Measurements from ENCODE around the gene TRIO.

TRIO gene

DNA sequence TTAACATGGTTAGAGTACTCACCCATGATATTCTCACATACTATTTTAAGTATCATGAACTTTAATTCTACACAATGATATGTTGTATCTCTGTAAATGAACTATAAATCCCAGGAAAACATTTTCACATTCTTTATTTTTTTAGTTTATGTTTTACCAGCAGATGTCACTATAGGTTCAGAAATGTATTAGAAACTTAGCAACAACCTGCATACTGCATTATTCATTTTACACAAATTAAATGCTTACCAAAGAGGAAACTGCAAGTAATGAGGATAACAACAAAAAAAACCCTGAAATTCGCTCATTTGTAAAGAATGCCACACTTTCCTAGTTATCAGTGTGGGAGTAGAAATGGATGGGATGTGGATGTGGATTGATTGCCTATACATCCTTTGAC, 221.0 kb downstream of the TRIO start:
- Histone ChIP-seq H2BK120ac (ENCODE audit: insufficient read depth, low read length, poor library complexity) (no peak overlapping the region), H2AFZ (ENCODE audit: insufficient read depth, low read length, poor library complexity) (no peak overlapping the region), H3K4ac (ENCODE audit: low read depth, low read length) (no peak overlapping the region), H3K18ac (ENCODE audit: low read length) (no peak overlapping the region), H3K14ac (ENCODE audit: low read length) (no peak overlapping the region), H2BK5ac (ENCODE audit: low read depth, low read length, poor library complexity) (no peak overlapping the region), H3K79me1 (ENCODE audit: low read length) (no peaks in the 10 kb centered on the region), H4K12ac (ENCODE audit: low read depth, low read length) (no peak overlapping the region), H3K9ac (ENCODE audit: low read length) (no peak overlapping the region), H2BK12ac (ENCODE audit: low read length) (no peak overlapping the region), H3K4me3 (ENCODE audit: low read depth, low read length) (no peak overlapping the region), H3K4me1 (ENCODE audit: control insufficient read depth in 1 of 2, insufficient read depth in 2 of 2, low read length in 2 of 2) (no peaks in the 10 kb centered on the region), H3K9me3 (ENCODE audit: insufficient read depth, low read depth, low read length) (no peaks in the 10 kb centered on the region), H3K27me3 (ENCODE audit: insufficient read depth, low read length) (no peaks in the 10 kb centered on the region), H2AK5ac (ENCODE audit: low read length) (no peak overlapping the region), H3K79me2 (ENCODE audit: control insufficient read depth, insufficient read depth, low read length, poor library complexity) (no peaks in the 10 kb centered on the region), H3K27ac (ENCODE audit: low read depth, low read length) (no peak overlapping the region), H4K8ac (ENCODE audit: low read depth, low read length) (no peak overlapping the region), H3K4me2 (ENCODE audit: low read length) (no peak overlapping the region), H3K23ac (ENCODE audit: low read length) (no peak overlapping the region), H4K91ac (ENCODE audit: low read depth, low read length) (no peak overlapping the region), H3K36me3 (ENCODE audit: control insufficient read depth in 1 of 2, insufficient read depth in 2 of 2, low read length in 2 of 2) (peaks cover 49 to 63% of the 10 kb centered on the region in 2 experiments)
- peak in 1 of 2 donors; percentile 9 for DNase-seq
- WGBS (ENCODE audit: extremely low coverage, insufficient coverage, insufficient read length), result no CpG with 5 or more reads among the region's 1 CpG

GRCh38 chr5:14364576-14365472, 221.7 kb downstream of the TRIO start:
- H4K91ac ChIP-seq (ENCODE audit: low read depth, low read length), result no peak overlapping the region
- no peaks in the 10 kb centered on the region for H3K79me1 ChIP-seq (ENCODE audit: low read length)
- H3K4me1 ChIP-seq (ENCODE audit: control insufficient read depth in 1 of 2, insufficient read depth in 2 of 2, low read length in 2 of 2), result no peaks in the 10 kb centered on the region
- H3K27me3 ChIP-seq (ENCODE audit: insufficient read depth, low read length), result no peaks in the 10 kb centered on the region
- H3K27ac ChIP-seq (ENCODE audit: low read depth, low read length), result no peak overlapping the region
- H2BK12ac ChIP-seq (ENCODE audit: low read length), result no peak overlapping the region
- DNase-seq, result peak; percentile 47 to 77
- peaks cover 48 to 63% of the 10 kb centered on the region in 2 experiments for H3K36me3 ChIP-seq (ENCODE audit: control insufficient read depth in 1 of 2, insufficient read depth in 2 of 2, low read length in 2 of 2)
- no peak overlapping the region for H3K9ac ChIP-seq (ENCODE audit: low read length)
- no peak overlapping the region for H3K18ac ChIP-seq (ENCODE audit: low read length)
- H2AK5ac ChIP-seq (ENCODE audit: low read length), result no peak overlapping the region
- no peak overlapping the region for H3K4me3 ChIP-seq (ENCODE audit: low read depth, low read length)
- no peak overlapping the region for H4K8ac ChIP-seq (ENCODE audit: low read depth, low read length)
- no peak overlapping the region for H3K23ac ChIP-seq (ENCODE audit: low read length)
- H2AFZ ChIP-seq (ENCODE audit: insufficient read depth, low read length, poor library complexity), result no peak overlapping the region
- no peak overlapping the region for H2BK120ac ChIP-seq (ENCODE audit: insufficient read depth, low read length, poor library complexity)
- H3K4me2 ChIP-seq (ENCODE audit: low read length), result no peak overlapping the region
- no peaks in the 10 kb centered on the region for H3K79me2 ChIP-seq (ENCODE audit: control insufficient read depth, insufficient read depth, low read length, poor library complexity)
- no peak overlapping the region for H4K12ac ChIP-seq (ENCODE audit: low read depth, low read length)
- no peak overlapping the region for H3K14ac ChIP-seq (ENCODE audit: low read length)
- H3K4ac ChIP-seq (ENCODE audit: low read depth, low read length), result no peak overlapping the region
- no peaks in the 10 kb centered on the region for H3K9me3 ChIP-seq (ENCODE audit: insufficient read depth, low read depth, low read length)
- H2BK5ac ChIP-seq (ENCODE audit: low read depth, low read length, poor library complexity), result no peak overlapping the region
- WGBS (ENCODE audit: extremely low coverage, insufficient coverage, insufficient read length), result no CpG with 5 or more reads among the region's 12 CpGs

- no peak overlapping the region for H4K8ac ChIP-seq (ENCODE audit: low read depth, low read length)
- no peak overlapping the region for H2BK12ac ChIP-seq (ENCODE audit: low read length)
- no peak overlapping the region for H3K9ac ChIP-seq (ENCODE audit: low read length)
- H2AFZ ChIP-seq (ENCODE audit: insufficient read depth, low read length, poor library complexity), result no peak overlapping the region
- DNase-seq, result no peak
- H4K12ac ChIP-seq (ENCODE audit: low read depth, low read length), result no peak overlapping the region
- H3K4ac ChIP-seq (ENCODE audit: low read depth, low read length), result no peak overlapping the region
- no peak overlapping the region for H4K91ac ChIP-seq (ENCODE audit: low read depth, low read length)
- H3K27me3 ChIP-seq (ENCODE audit: insufficient read depth, low read length), result no peaks in the 10 kb centered on the region
- no peak overlapping the region for H3K14ac ChIP-seq (ENCODE audit: low read length)
- no peaks in the 10 kb centered on the region for H3K79me2 ChIP-seq (ENCODE audit: control insufficient read depth, insufficient read depth, low read length, poor library complexity)
- H2BK120ac ChIP-seq (ENCODE audit: insufficient read depth, low read length, poor library complexity), result no peak overlapping the region
- H2AK5ac ChIP-seq (ENCODE audit: low read length), result no peak overlapping the region
- no peak overlapping the region for H3K27ac ChIP-seq (ENCODE audit: low read depth, low read length)
- no peaks in the 10 kb centered on the region for H3K9me3 ChIP-seq (ENCODE audit: insufficient read depth, low read depth, low read length)
- H3K36me3 ChIP-seq (ENCODE audit: control insufficient read depth in 1 of 2, insufficient read depth in 2 of 2, low read length in 2 of 2), result peaks cover 40 to 58% of the 10 kb centered on the region in 2 experiments
- H3K79me1 ChIP-seq (ENCODE audit: low read length), result no peaks in the 10 kb centered on the region
- H3K4me1 ChIP-seq (ENCODE audit: control insufficient read depth in 1 of 2, insufficient read depth in 2 of 2, low read length in 2 of 2), result no peaks in the 10 kb centered on the region
- no peak overlapping the region for H3K4me2 ChIP-seq (ENCODE audit: low read length)
- no peak overlapping the region for H3K4me3 ChIP-seq (ENCODE audit: low read depth, low read length)
- no CpG with 5 or more reads among the region's 2 CpGs for WGBS (ENCODE audit: extremely low coverage, insufficient coverage, insufficient read length)
- H2BK5ac ChIP-seq (ENCODE audit: low read depth, low read length, poor library complexity), result no peak overlapping the region
- no peak overlapping the region for H3K18ac ChIP-seq (ENCODE audit: low read length)
- H3K23ac ChIP-seq (ENCODE audit: low read length), result no peak overlapping the region
Observed at GRCh38 chr5:14365831-14366430, 222.8 kb downstream of the TRIO start.

DNA sequence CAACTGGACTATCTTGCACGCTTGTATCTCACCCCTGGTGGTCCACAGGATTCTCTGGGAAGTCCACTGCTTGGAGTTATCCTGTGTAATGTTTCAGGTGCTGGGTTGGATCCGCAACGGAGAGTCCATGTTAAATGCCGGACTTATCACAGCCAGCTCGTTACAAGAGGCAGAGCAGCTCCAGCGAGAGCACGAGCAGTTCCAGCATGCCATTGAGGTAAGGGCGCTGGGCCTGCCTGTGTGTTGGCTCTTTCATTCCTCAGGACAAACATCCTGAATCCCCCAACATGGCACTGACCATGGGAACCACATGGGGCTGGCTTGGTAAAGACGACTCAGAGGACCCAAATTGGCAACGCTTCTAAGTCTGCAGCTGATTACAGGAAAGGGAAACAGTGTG, 223.6 kb downstream of the TRIO start:
- no peak for DNase-seq
- H4K12ac ChIP-seq (ENCODE audit: low read depth, low read length), result no peak overlapping the region
- no peak overlapping the region for H4K8ac ChIP-seq (ENCODE audit: low read depth, low read length)
- no peaks in the 10 kb centered on the region for H3K27me3 ChIP-seq (ENCODE audit: insufficient read depth, low read length)
- H3K27ac ChIP-seq (ENCODE audit: low read depth, low read length), result no peak overlapping the region
- H3K14ac ChIP-seq (ENCODE audit: low read length), result no peak overlapping the region
- no peaks in the 10 kb centered on the region for H3K9me3 ChIP-seq (ENCODE audit: insufficient read depth, low read depth, low read length)
- no peak overlapping the region for H2BK12ac ChIP-seq (ENCODE audit: low read length)
- no peak overlapping the region for H2AFZ ChIP-seq (ENCODE audit: insufficient read depth, low read length, poor library complexity)
- H2BK120ac ChIP-seq (ENCODE audit: insufficient read depth, low read length, poor library complexity), result no peak overlapping the region
- WGBS (ENCODE audit: extremely low coverage, insufficient coverage, insufficient read length), result no CpG with 5 or more reads among the region's 10 CpGs
- no peak overlapping the region for H3K4me3 ChIP-seq (ENCODE audit: low read depth, low read length)
- no peak overlapping the region for H3K9ac ChIP-seq (ENCODE audit: low read length)
- no peaks in the 10 kb centered on the region for H3K79me2 ChIP-seq (ENCODE audit: control insufficient read depth, insufficient read depth, low read length, poor library complexity)
- no peak overlapping the region for H3K4ac ChIP-seq (ENCODE audit: low read depth, low read length)
- H3K18ac ChIP-seq (ENCODE audit: low read length), result no peak overlapping the region
- H4K91ac ChIP-seq (ENCODE audit: low read depth, low read length), result no peak overlapping the region
- H3K4me2 ChIP-seq (ENCODE audit: low read length), result no peak overlapping the region
- no peak overlapping the region for H2AK5ac ChIP-seq (ENCODE audit: low read length)
- no peak overlapping the region for H2BK5ac ChIP-seq (ENCODE audit: low read depth, low read length, poor library complexity)
- H3K79me1 ChIP-seq (ENCODE audit: low read length), result no peaks in the 10 kb centered on the region
- H3K36me3 ChIP-seq (ENCODE audit: control insufficient read depth in 1 of 2, insufficient read depth in 2 of 2, low read length in 2 of 2), result peaks cover 38 to 55% of the 10 kb centered on the region in 2 experiments
- H3K23ac ChIP-seq (ENCODE audit: low read length), result no peak overlapping the region
- H3K4me1 ChIP-seq (ENCODE audit: control insufficient read depth in 1 of 2, insufficient read depth in 2 of 2, low read length in 2 of 2), result no peaks in the 10 kb centered on the region

Measured in trophoblast cell (in vitro differentiated cells and primary cell).